ENCODE results near the gene E4F1.

The E4F1 gene

GRCh38 chr16:2275476-2276367, 52.3 kb downstream of the E4F1 start:
- DNase-seq (ENCODE audit: low read depth, low spot score), result no peak
- H3K4me3 ChIP-seq (ENCODE audit: low read depth, low read length), result no peak overlapping the region
- TF ChIP-seq, protein P1, sequence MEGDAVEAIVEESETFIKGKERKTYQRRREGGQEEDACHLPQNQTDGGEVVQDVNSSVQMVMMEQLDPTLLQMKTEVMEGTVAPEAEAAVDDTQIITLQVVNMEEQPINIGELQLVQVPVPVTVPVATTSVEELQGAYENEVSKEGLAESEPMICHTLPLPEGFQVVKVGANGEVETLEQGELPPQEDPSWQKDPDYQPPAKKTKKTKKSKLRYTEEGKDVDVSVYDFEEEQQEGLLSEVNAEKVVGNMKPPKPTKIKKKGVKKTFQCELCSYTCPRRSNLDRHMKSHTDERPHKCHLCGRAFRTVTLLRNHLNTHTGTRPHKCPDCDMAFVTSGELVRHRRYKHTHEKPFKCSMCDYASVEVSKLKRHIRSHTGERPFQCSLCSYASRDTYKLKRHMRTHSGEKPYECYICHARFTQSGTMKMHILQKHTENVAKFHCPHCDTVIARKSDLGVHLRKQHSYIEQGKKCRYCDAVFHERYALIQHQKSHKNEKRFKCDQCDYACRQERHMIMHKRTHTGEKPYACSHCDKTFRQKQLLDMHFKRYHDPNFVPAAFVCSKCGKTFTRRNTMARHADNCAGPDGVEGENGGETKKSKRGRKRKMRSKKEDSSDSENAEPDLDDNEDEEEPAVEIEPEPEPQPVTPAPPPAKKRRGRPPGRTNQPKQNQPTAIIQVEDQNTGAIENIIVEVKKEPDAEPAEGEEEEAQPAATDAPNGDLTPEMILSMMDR (IDR thresholded peaks at IDR 0.05; ENCODE audit: low read depth, low read length), result no peak
- in situ Hi-C loops (cut with HindIII; ENCODE audit: low sequenced_read_pairs), result no loop called here

- H3K4me3 ChIP-seq (ENCODE audit: low read depth, low read length), result no peak overlapping the region
- no peak for DNase-seq (ENCODE audit: low read depth, low spot score)
- TF ChIP-seq, protein P1 (IDR thresholded peaks at IDR 0.05; ENCODE audit: low read depth, low read length), result no peak
- in situ Hi-C loops (cut with HindIII; ENCODE audit: low sequenced_read_pairs), result no loop called here
These were observed 53.2 kb downstream of the E4F1 start for GRCh38 chr16:2276368-2277195.

GRCh38 chr16:2277466-2278271, 54.3 kb downstream of the E4F1 start:
- in situ Hi-C loops (cut with HindIII; ENCODE audit: low sequenced_read_pairs), result no loop called here
- no peak overlapping the region for H3K4me3 ChIP-seq (ENCODE audit: low read depth, low read length)
- TF ChIP-seq, protein P1 (IDR thresholded peaks at IDR 0.05; ENCODE audit: low read depth, low read length), result no peak
- no peak for DNase-seq (ENCODE audit: low read depth, low spot score)

GRCh38 chr16:2278272-2278608, 54.8 kb downstream of the E4F1 start:
- in situ Hi-C loops (cut with HindIII; ENCODE audit: low sequenced_read_pairs), result no loop called here
- DNase-seq (ENCODE audit: low read depth, low spot score), result no peak
- H3K4me3 ChIP-seq (ENCODE audit: low read depth, low read length), result no peak overlapping the region
- TF ChIP-seq, protein P1 (IDR thresholded peaks at IDR 0.05; ENCODE audit: low read depth, low read length), result peak; percentile 12

DNA sequence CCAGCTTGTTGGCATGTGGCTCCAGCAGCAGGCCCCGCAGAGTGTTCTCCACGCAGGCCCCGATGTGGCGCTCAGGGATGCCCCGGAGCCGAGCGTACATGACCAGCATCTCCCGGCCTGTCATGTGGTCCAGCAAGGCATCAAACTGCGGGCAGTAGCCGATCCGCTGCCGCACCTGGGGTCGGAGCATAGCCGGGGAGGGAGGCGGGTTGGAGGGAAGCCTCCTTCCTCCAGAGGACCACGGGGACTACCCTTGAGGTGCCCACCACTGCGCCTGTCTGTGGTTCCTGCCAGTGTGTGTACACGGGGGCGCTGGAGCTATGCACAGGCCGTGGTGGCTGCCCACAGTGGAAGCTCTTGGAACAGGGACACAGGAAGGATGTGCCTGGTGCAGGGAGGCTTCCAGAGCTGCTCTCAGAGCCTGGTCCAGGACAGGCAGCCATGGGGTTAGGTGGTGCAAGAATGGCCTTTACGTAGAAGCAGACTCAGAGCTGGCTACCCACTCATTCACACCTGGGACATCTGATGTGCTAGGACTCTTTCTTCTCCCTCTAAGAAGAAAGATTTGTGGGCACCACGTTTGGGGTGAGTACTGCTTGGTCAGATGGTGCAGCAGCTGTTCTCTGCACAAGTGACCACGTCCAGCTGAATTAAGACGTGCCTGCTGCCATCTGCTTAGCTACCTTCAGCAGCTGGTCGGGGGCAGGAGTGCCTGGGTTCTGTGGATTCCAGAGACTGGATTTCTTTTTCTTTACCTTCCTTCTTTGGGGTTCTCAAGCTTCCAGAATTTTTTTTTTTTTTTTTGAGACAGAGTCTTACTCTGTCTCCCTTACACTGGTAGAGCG, 55.8 kb downstream of the E4F1 start:
- H3K4me3 ChIP-seq (ENCODE audit: low read depth, low read length), result no peak overlapping the region
- TF ChIP-seq, protein P1 (IDR thresholded peaks at IDR 0.05; ENCODE audit: low read depth, low read length), result no peak
- no peak for DNase-seq (ENCODE audit: low read depth, low spot score)
- in situ Hi-C loops (cut with HindIII; ENCODE audit: low sequenced_read_pairs), result no loop called here
